ENCODE measurements around the gene AK3.

The AK3 gene

GRCh38 chr9:4704129-4704528 lies 36.9 kb downstream of the AK3 start:
- no peak for DNase-seq

- DNase-seq, result no peak
Observed at GRCh38 chr9:4701526-4701925, 39.5 kb downstream of the AK3 start.

GRCh38 chr9:4700932-4701331 lies 40.1 kb downstream of the AK3 start:
- no peak for DNase-seq

- no peak for DNase-seq
Observed at GRCh38 chr9:4700091-4700490, 40.9 kb downstream of the AK3 start.

GRCh38 chr9:4691795-4692194 lies 49.2 kb downstream of the AK3 start:
- DNase-seq, result peak; percentile 11

GRCh38 chr9:4690144-4690543 lies 50.9 kb downstream of the AK3 start:
- no peak for DNase-seq

- no peak for DNase-seq
Observed at GRCh38 chr9:4689687-4690104, 51.3 kb downstream of the AK3 start.

GRCh38 chr9:4689021-4689420 lies 52.0 kb downstream of the AK3 start:
- no peak for DNase-seq

- DNase-seq, result no peak
Observed at GRCh38 chr9:4686584-4686983, 54.4 kb downstream of the AK3 start.

GRCh38 chr9:4686112-4686511 lies 54.9 kb downstream of the AK3 start:
- DNase-seq, result no peak

GRCh38 chr9:4684820-4685219 lies 56.2 kb downstream of the AK3 start:
- no peak for DNase-seq

GRCh38 chr9:4680750-4681149 lies 60.3 kb downstream of the AK3 start:
- peak; percentile 60 for DNase-seq

GRCh38 chr9:4680173-4680525 lies 60.9 kb downstream of the AK3 start:
- no peak for DNase-seq

- DNase-seq, result peak; percentile 97
Observed at GRCh38 chr9:4679268-4680172, 61.5 kb downstream of the AK3 start, which contains the start of gene CDC37L1. CDC37L1 (plus strand) TSS chr9:4679569; CDS start chr9:4679768, 199 bp downstream.

GRCh38 chr9:4678679-4679267 lies 62.2 kb downstream of the AK3 start:
- peak; percentile 23 for DNase-seq

- DNase-seq, result no peak
Observed at GRCh38 chr9:4677392-4677791, 63.6 kb downstream of the AK3 start.

GRCh38 chr9:4674783-4675182 lies 66.2 kb downstream of the AK3 start:
- DNase-seq, result peak; percentile 91

- no peak for DNase-seq
Observed at GRCh38 chr9:4671737-4672136, 69.3 kb downstream of the AK3 start.

- DNase-seq, result no peak
Observed at GRCh38 chr9:4670591-4670990, 70.4 kb downstream of the AK3 start.

- no peak for DNase-seq
Observed at GRCh38 chr9:4669890-4670289, 71.1 kb downstream of the AK3 start.

- no peak for DNase-seq
Observed at GRCh38 chr9:4668604-4669003, 72.4 kb downstream of the AK3 start.

- DNase-seq, result no peak
Observed at GRCh38 chr9:4667681-4668080, 73.3 kb downstream of the AK3 start.

GRCh38 chr9:4666042-4666699 lies 74.8 kb downstream of the AK3 start, which contains the start of gene SPATA6L:
SPATA6L (minus strand) TSS chr9:4666480; CDS start chr9:4666250, 230 bp downstream.
- peak; percentile 39 for DNase-seq
